ENCODE data around the gene HSPA1L.

GRCh38 chr6:31805939-31806469 is 9.1 kb downstream of the HSPA1L start:
- TF ChIP-seq TAF1 (conservative IDR thresholded peaks at IDR 0.05), result no peak
- TF ChIP-seq SP1 (IDR thresholded peaks at IDR 0.05), result no peak
- TF ChIP-seq CTCF (IDR thresholded peaks at IDR 0.05; ENCODE audit: low read depth, low read length, missing input control), result no peak
- no peak for TF ChIP-seq YY1 (IDR thresholded peaks at IDR 0.05)
- TF ChIP-seq GABPA (IDR thresholded peaks at IDR 0.05 in 1 of 2, conservative IDR thresholded peaks at IDR 0.05 in 1 of 2), result no peak
